H9 (cell line): ENCODE data around the gene C11orf71. TPM values are rescaled to one million over a fixed set of nuclear protein-coding genes. Genes with fewer than 3 reads are reported as not detected.

Source experiments
- DNase-seq: peaks from one replicate; pipeline ENCODE4 v3.0.0-alpha.2; 2017
- H2AFZ ChIP-seq: one replicate; pipeline ENCODE4 v1.6.1; 2013; ENCODE audit warnings: mild to moderate bottlenecking, low read length, control low read depth, moderate library complexity
- H2AK5ac ChIP-seq: 2 replicates; pipeline ENCODE4 v1.6.1; 2013; ENCODE audit warnings: low read length, control low read depth, mixed read lengths; ENCODE audit not compliant: insufficient read length
- H2BK120ac ChIP-seq: one replicate; pipeline ENCODE4 v1.6.1; 2013; ENCODE audit warnings: low read depth, mild to moderate bottlenecking, low read length, control low read depth, inconsistent platforms; ENCODE audit not compliant: poor library complexity, severe bottlenecking
- H2BK12ac ChIP-seq: 2 replicates; pipeline ENCODE4 v1.6.1; 2013; ENCODE audit warnings: low read length, control low read depth, mixed read lengths, low read depth; ENCODE audit not compliant: insufficient read length
- H2BK15ac ChIP-seq: 2 replicates; pipeline ENCODE4 v1.6.1; 2013; ENCODE audit warnings: low read depth, low read length, control low read depth
- H2BK20ac ChIP-seq: one replicate; pipeline ENCODE4 v1.6.1; 2013; ENCODE audit warnings: low read depth, mild to moderate bottlenecking, low read length, control low read depth, inconsistent platforms; ENCODE audit not compliant: poor library complexity, severe bottlenecking
- H2BK5ac ChIP-seq: 2 replicates; pipeline ENCODE4 v1.6.1; 2013; ENCODE audit warnings: low read length, control low read depth, mixed read lengths; ENCODE audit not compliant: insufficient read length
- H3K14ac ChIP-seq: 2 replicates; pipeline ENCODE4 v1.6.1; 2013; ENCODE audit warnings: low read length, control low read depth; ENCODE audit not compliant: insufficient read depth
- H3K18ac ChIP-seq: 2 replicates; pipeline ENCODE4 v1.6.1; 2013; ENCODE audit warnings: low read depth, mild to moderate bottlenecking, mixed read lengths, low read length, control low read depth; ENCODE audit not compliant: insufficient read length
- H3K23ac ChIP-seq: 2 replicates; pipeline ENCODE4 v1.6.1; 2013; ENCODE audit warnings: low read length, control low read depth, mixed read lengths, low read depth; ENCODE audit not compliant: insufficient read length
- H3K23me2 ChIP-seq: 2 replicates; pipeline ENCODE4 v1.6.1; 2013; ENCODE audit warnings: low read depth, mild to moderate bottlenecking, mixed read lengths, low read length, control low read depth; ENCODE audit not compliant: insufficient read length, poor library complexity, severe bottlenecking
- H3K27ac ChIP-seq: 2 replicates; pipeline ENCODE4 v1.5.1; 2013; ENCODE audit warnings: low read length, control low read depth, mixed read lengths, low read depth; ENCODE audit not compliant: insufficient read length
- H3K27me3 ChIP-seq: 2 replicates; pipeline ENCODE4 v1.6.1; 2013; ENCODE audit warnings: low read length, control low read depth, inconsistent platforms; ENCODE audit not compliant: insufficient read depth
- H3K4ac ChIP-seq: 2 replicates; pipeline ENCODE4 v1.6.1; 2013; ENCODE audit warnings: low read depth, mild to moderate bottlenecking, control low read depth, inconsistent platforms, low read length, moderate library complexity
- H3K4me1 ChIP-seq: 2 replicates; pipeline ENCODE4 v1.6.1; 2013; ENCODE audit warnings: low read length, control low read depth, inconsistent platforms; ENCODE audit not compliant: insufficient read depth
- H3K4me2 ChIP-seq: 2 replicates; pipeline ENCODE4 v1.6.1; 2013; ENCODE audit warnings: low read length, control low read depth, mixed read lengths; ENCODE audit not compliant: insufficient read length, insufficient read depth
- H3K56ac ChIP-seq: 2 replicates; pipeline ENCODE4 v1.6.1; 2013; ENCODE audit warnings: low read depth, mild to moderate bottlenecking, mixed read lengths, low read length, control low read depth; ENCODE audit not compliant: insufficient read length
- H3K79me1 ChIP-seq: 2 replicates; pipeline ENCODE4 v1.6.1; 2013; ENCODE audit warnings: low read depth, mild to moderate bottlenecking, moderate library complexity, low read length, control low read depth, inconsistent platforms; ENCODE audit not compliant: insufficient read depth, poor library complexity, severe bottlenecking
- H3K79me2 ChIP-seq: 2 replicates; pipeline ENCODE4 v1.6.1; 2013; ENCODE audit warnings: low read length, control low read depth, inconsistent platforms; ENCODE audit not compliant: insufficient read depth
- H3K9ac ChIP-seq: 2 replicates; pipeline ENCODE4 v1.6.1; 2013; ENCODE audit warnings: low read length, control low read depth, mixed read lengths; ENCODE audit not compliant: insufficient read length; ENCODE audit errors: extremely low read depth
- H3K9me3 ChIP-seq: one replicate; pipeline ENCODE4 v1.6.1; 2013; ENCODE audit warnings: low read depth, low read length, inconsistent platforms; ENCODE audit not compliant: control insufficient read depth
- H3T11ph ChIP-seq: one replicate; pipeline ENCODE4 v1.6.1; 2013; ENCODE audit warnings: mild to moderate bottlenecking, low read length, control low read depth, inconsistent platforms
- H4K20me1 ChIP-seq: one replicate; pipeline ENCODE4 v1.6.1; 2013; ENCODE audit not compliant: control insufficient read depth, insufficient read length, insufficient read depth
- H4K5ac ChIP-seq: 2 replicates; pipeline ENCODE4 v1.6.1; 2013; ENCODE audit warnings: low read depth, mild to moderate bottlenecking, mixed read lengths, low read length, control low read depth; ENCODE audit not compliant: insufficient read length
- H4K8ac ChIP-seq: replicated peaks from 2 replicates; pipeline ENCODE4 v1.6.1; 2013; ENCODE audit warnings: low read length, control low read depth, mixed read lengths, low read depth; ENCODE audit not compliant: insufficient read length
- H4K91ac ChIP-seq: 2 replicates; pipeline ENCODE4 v1.6.1; 2013; ENCODE audit warnings: low read depth, mild to moderate bottlenecking, moderate library complexity, mixed read lengths, low read length, control low read depth; ENCODE audit not compliant: insufficient read length
- H3K27ac Mint-ChIP-seq, 3 experiments: 2 replicates in 2 of 3; 3 replicates in 1 of 3; pipeline ENCODE4 v1.8.0; 2020 to 2021; ENCODE audit warnings: mixed read lengths in 3 of 3, mild to moderate bottlenecking in 1 of 3, moderate library complexity in 1 of 3
- H3K27me3 Mint-ChIP-seq: 2 replicates; pipeline ENCODE4 v1.8.0; 2021; ENCODE audit warnings: low read depth, mild to moderate bottlenecking, moderate library complexity, mixed read lengths
- H3K36me3 Mint-ChIP-seq, 3 experiments: 2 replicates in 2 of 3; 3 replicates in 1 of 3; pipeline ENCODE4 v1.8.0; 2020 to 2021; ENCODE audit warnings: low read depth in 3 of 3, mixed read lengths in 3 of 3; ENCODE audit not compliant: insufficient read depth in 1 of 3
- H3K4me1 Mint-ChIP-seq, 2 experiments: 2 replicates each; pipeline ENCODE4 v1.8.0; 2020; ENCODE audit warnings: mixed read lengths in 2 of 2
- H3K4me3 Mint-ChIP-seq, 2 experiments: 2 replicates in 1 of 2; 3 replicates in 1 of 2; pipeline ENCODE4 v1.8.0; 2020 to 2021; ENCODE audit warnings: mild to moderate bottlenecking in 2 of 2, mixed read lengths in 2 of 2, moderate library complexity in 1 of 2
- H3K9me3 Mint-ChIP-seq, 2 experiments: 2 replicates in 1 of 2; 3 replicates in 1 of 2; pipeline ENCODE4 v1.8.0; 2020; ENCODE audit warnings: mild to moderate bottlenecking in 2 of 2, mixed read lengths in 2 of 2, moderate library complexity in 1 of 2
- WGBS: extraction: QIAGEN DNeasy Blood & Tissue Kit; methylation state at CpG from one replicate; pipeline ENCODE4 v1.1.7; 2013; ENCODE audit warnings: missing lambda C conversion rate, low lambda C conversion rate, mixed read lengths; ENCODE audit not compliant: insufficient read length; ENCODE audit errors: extremely low coverage; 5-methylcytosine and 5-hydroxymethylcytosine counted together
- total RNA-seq: library from RNA; stranded (reverse); gene quantifications from 2 replicates; pipeline ENCODE4 v1.2.1, GENCODE V29; 2021
- TF ChIP-seq, protein P1 (sequence below): fragments of 200-600 bp; sonication (generic); conservative IDR thresholded peaks from 3 replicates; pipeline ENCODE4 v1.8.0; 2021; ENCODE audit warnings: antibody characterized with exemption, mild to moderate bottlenecking

C11orf71 gene
- total RNA-seq, 1 experiment from 2014 or later: 3.5 TPM

DNA sequence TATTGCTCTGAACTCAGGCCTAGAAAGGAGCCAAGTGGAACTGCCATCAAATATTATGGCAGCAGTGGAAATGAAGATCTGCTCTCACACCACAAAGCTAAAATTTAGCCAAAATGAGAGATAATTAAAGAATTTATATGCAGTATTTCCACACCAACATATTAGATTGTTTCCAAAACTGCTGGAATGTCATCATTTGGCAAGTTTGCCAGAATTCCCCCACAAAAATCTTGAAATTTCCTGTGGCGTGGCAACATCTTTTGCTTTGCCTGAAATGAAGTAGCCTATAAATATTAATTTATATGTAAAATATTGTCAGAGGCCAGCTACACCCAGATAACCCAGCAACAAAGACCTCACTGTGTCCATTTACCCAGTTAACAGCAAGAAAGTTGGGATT lies 13.8 kb downstream of the C11orf71 start:
- no peak overlapping the region for H3K27ac ChIP-seq
- H3K23me2 ChIP-seq: no peaks in the 10 kb centered on the region
- no peak overlapping the region for H2AK5ac ChIP-seq
- H3K56ac ChIP-seq: no peak overlapping the region
- no peak overlapping the region for H2BK20ac ChIP-seq
- no peak overlapping the region for H3K18ac ChIP-seq
- no peaks in the 10 kb centered on the region for H3K9me3 ChIP-seq
- no peak overlapping the region for H3K9ac ChIP-seq
- Mint-ChIP-seq H3K27me3 (no peaks in the 10 kb centered on the region), H3K27ac (no peak overlapping the region), H3K36me3 (peaks cover 0 to 9% (median 5%) of the 10 kb centered on the region in 3 experiments; a peak in 2 of 7 replicates), H3K4me3 (no peak overlapping the region), H3K9me3 (peaks cover 8 to 9% of the 10 kb centered on the region in 2 experiments; a peak in 3 of 5 replicates), H3K4me1 (no peaks in the 10 kb centered on the region)
- DNase-seq: no peak
- no peaks in the 10 kb centered on the region for H4K20me1 ChIP-seq
- no CpG with 5 or more reads among the region's 1 CpG for WGBS
- no peak overlapping the region for H3T11ph ChIP-seq
- H2AFZ ChIP-seq: no peak overlapping the region
- no peaks in the 10 kb centered on the region for H3K27me3 ChIP-seq
- H3K4me1 ChIP-seq: no peaks in the 10 kb centered on the region
- no peak overlapping the region for H4K5ac ChIP-seq
- no peaks in the 10 kb centered on the region for H3K79me1 ChIP-seq
- no peak overlapping the region for H2BK5ac ChIP-seq
- H2BK15ac ChIP-seq: no peak overlapping the region
- H4K8ac ChIP-seq: no peak overlapping the region
- H3K4me2 ChIP-seq: no peak overlapping the region
- H3K14ac ChIP-seq: no peak overlapping the region
- TF ChIP-seq, protein P1, sequence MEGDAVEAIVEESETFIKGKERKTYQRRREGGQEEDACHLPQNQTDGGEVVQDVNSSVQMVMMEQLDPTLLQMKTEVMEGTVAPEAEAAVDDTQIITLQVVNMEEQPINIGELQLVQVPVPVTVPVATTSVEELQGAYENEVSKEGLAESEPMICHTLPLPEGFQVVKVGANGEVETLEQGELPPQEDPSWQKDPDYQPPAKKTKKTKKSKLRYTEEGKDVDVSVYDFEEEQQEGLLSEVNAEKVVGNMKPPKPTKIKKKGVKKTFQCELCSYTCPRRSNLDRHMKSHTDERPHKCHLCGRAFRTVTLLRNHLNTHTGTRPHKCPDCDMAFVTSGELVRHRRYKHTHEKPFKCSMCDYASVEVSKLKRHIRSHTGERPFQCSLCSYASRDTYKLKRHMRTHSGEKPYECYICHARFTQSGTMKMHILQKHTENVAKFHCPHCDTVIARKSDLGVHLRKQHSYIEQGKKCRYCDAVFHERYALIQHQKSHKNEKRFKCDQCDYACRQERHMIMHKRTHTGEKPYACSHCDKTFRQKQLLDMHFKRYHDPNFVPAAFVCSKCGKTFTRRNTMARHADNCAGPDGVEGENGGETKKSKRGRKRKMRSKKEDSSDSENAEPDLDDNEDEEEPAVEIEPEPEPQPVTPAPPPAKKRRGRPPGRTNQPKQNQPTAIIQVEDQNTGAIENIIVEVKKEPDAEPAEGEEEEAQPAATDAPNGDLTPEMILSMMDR: no peak
- no peak overlapping the region for H4K91ac ChIP-seq
- no peaks in the 10 kb centered on the region for H3K79me2 ChIP-seq
- no peak overlapping the region for H2BK12ac ChIP-seq
- no peak overlapping the region for H2BK120ac ChIP-seq
- H3K23ac ChIP-seq: no peak overlapping the region
- H3K4ac ChIP-seq: no peak overlapping the region
